RWPE2 (cell line): Measurements from ENCODE around the gene C20orf96.
A peak's percentile ranks its signal among the peaks of the same experiment; 100 is the strongest.

Experiments used
- ATAC-seq: fragments of 200-7000 bp; cut with Tn5 transposase; 3 replicates; pipeline ENCODE4 v1.9.1; 2021; ENCODE audit warnings: low read depth
- DNase-seq: peaks from one replicate; pipeline ENCODE4 v3.0.0-alpha.2; 2020; ENCODE audit warnings: low spot score
- H3K27ac ChIP-seq: fragments of 450-650 bp; 2 replicates; pipeline ENCODE4 v1.5.1; 2017; ENCODE audit warnings: mild to moderate bottlenecking; ENCODE audit not compliant: poor library complexity, severe bottlenecking
- H3K27me3 ChIP-seq: fragments of 250-450 bp; sonication (Bioruptor Pico); 2 replicates; pipeline ENCODE4 v1.5.1; 2021; ENCODE audit warnings: mild to moderate bottlenecking, moderate library complexity; ENCODE audit not compliant: insufficient read depth, poor library complexity, severe bottlenecking
- H3K36me3 ChIP-seq: fragments of 250-450 bp; sonication (Bioruptor Pico); 2 replicates; pipeline ENCODE4 v1.5.1; 2020; ENCODE audit warnings: low read depth, mild to moderate bottlenecking, moderate library complexity
- H3K4me1 ChIP-seq: fragments of 250-450 bp; sonication (Bioruptor Pico); 2 replicates; pipeline ENCODE4 v1.5.1; 2021; ENCODE audit warnings: mild to moderate bottlenecking, moderate library complexity; ENCODE audit not compliant: insufficient read depth, poor library complexity, severe bottlenecking
- H3K4me3 ChIP-seq: fragments of 250-450 bp; sonication (Bioruptor Pico); 2 replicates; pipeline ENCODE4 v1.5.1; 2021; ENCODE audit warnings: mild to moderate bottlenecking, moderate library complexity; ENCODE audit not compliant: severe bottlenecking
- H3K9me3 ChIP-seq: fragments of 250-450 bp; sonication (Bioruptor Pico); 2 replicates; pipeline ENCODE4 v1.5.1; 2021; ENCODE audit warnings: mild to moderate bottlenecking, moderate library complexity; ENCODE audit not compliant: severe bottlenecking
- TF ChIP-seq, protein P1 (sequence below): fragments of 450-650 bp; IDR thresholded peaks from one replicate; pipeline ENCODE4 v1.5.1; 2017; ENCODE audit warnings: mild to moderate bottlenecking, moderate library complexity; ENCODE audit not compliant: poor library complexity, severe bottlenecking

Gene C20orf96

DNA sequence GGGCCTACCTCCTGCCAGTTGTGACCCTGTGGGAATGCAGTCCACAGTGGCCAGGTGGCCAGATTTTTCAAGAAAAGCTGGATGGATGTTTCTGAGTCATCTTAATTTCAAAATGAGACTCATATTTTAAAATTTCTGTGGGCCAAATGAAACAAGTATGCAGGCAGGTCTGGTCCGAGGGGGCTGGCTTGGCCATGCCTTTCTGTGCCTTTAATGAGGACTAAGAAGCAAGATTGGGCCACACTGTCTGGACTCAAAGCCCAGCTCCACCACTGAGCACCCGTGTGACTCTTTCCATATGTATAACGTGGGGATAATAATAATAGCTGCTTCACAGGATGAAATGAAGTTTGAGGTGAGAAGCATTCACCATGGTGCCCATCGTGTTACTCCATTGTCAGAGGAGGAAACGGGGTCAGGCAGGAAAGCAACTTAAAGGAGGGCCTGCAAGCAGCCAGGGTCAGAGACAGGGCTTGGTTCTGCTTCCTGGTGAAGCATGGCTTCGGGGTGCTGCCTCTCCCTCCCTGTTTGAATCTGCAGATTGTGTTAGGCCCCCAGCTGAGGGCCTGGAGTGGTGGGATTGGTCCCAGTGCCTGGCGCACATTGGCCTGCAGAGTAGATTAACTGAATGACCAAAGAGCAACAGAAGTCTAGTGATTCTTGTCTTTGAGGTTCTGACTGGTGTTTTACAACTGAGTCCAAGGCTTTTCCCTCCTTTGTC is 38.6 kb upstream of the C20orf96 start:
- ATAC-seq = no peak
- Histone ChIP-seq H3K27me3 (no peaks in the 10 kb centered on the region), H3K27ac (peak overlapping the region; percentile 87), H3K36me3 (peaks cover 5% of the 10 kb centered on the region; the same call in 1 of the 2 replicates), H3K9me3 (no peaks in the 10 kb centered on the region), H3K4me1 (no peaks in the 10 kb centered on the region), H3K4me3 (no peak overlapping the region)
- no peak for DNase-seq
- TF ChIP-seq, protein P1, sequence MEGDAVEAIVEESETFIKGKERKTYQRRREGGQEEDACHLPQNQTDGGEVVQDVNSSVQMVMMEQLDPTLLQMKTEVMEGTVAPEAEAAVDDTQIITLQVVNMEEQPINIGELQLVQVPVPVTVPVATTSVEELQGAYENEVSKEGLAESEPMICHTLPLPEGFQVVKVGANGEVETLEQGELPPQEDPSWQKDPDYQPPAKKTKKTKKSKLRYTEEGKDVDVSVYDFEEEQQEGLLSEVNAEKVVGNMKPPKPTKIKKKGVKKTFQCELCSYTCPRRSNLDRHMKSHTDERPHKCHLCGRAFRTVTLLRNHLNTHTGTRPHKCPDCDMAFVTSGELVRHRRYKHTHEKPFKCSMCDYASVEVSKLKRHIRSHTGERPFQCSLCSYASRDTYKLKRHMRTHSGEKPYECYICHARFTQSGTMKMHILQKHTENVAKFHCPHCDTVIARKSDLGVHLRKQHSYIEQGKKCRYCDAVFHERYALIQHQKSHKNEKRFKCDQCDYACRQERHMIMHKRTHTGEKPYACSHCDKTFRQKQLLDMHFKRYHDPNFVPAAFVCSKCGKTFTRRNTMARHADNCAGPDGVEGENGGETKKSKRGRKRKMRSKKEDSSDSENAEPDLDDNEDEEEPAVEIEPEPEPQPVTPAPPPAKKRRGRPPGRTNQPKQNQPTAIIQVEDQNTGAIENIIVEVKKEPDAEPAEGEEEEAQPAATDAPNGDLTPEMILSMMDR = no peak

DNA sequence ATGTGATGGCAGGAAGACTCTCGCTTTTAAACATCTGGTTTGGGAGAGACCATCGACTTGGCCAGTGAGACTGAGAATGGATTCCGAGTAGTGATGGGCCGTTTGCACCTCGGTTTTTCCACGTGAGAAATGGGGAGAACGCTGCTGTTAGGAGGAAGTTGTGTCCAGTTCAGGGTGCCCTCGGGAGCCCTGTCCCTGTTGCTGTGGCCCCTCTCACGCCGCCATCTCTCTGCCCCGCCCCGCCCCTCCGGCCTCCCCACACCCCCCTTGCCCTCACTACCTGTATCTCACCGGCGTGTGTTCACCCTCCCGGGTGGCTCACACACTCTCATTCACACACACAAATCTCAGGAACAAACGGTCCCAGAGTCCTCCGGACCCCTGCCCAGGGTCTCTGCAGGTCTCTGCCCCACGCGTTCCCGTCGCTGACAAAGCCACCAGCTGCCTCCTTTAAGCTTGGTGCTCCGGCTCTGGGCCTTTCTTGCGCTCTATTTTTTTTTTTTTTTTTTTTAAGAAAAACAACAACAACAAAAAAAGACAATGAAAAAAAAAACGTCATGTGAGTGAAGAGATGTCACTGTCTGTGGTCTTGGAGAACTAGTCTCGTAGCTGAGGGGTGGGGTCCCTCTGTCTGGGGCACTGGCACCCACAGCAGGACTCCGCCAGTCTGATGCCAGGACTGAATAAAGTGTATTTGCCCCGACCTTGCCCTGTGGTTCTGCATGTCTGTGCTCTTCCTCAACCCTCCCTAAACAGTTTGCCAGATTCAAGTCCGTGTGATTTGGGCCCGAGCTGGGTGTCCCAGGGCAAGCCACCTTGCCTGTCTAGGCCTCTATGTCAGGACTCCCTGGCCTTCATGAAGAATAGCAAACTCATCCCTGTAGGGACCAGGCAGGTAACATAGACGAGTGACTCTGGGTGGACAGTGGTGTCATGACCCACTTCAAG is 37.8 kb upstream of the C20orf96 start:
- Histone ChIP-seq H3K9me3 (no peaks in the 10 kb centered on the region), H3K4me3 (peak overlapping the region; percentile 85), H3K27ac (peak overlapping the region; percentile 87), H3K27me3 (no peaks in the 10 kb centered on the region), H3K36me3 (peaks cover 5% of the 10 kb centered on the region; the same call in 1 of the 2 replicates), H3K4me1 (peaks cover 4% of the 10 kb centered on the region)
- TF ChIP-seq, protein P1 = no peak
- no peak for DNase-seq
- no peak for ATAC-seq

DNA sequence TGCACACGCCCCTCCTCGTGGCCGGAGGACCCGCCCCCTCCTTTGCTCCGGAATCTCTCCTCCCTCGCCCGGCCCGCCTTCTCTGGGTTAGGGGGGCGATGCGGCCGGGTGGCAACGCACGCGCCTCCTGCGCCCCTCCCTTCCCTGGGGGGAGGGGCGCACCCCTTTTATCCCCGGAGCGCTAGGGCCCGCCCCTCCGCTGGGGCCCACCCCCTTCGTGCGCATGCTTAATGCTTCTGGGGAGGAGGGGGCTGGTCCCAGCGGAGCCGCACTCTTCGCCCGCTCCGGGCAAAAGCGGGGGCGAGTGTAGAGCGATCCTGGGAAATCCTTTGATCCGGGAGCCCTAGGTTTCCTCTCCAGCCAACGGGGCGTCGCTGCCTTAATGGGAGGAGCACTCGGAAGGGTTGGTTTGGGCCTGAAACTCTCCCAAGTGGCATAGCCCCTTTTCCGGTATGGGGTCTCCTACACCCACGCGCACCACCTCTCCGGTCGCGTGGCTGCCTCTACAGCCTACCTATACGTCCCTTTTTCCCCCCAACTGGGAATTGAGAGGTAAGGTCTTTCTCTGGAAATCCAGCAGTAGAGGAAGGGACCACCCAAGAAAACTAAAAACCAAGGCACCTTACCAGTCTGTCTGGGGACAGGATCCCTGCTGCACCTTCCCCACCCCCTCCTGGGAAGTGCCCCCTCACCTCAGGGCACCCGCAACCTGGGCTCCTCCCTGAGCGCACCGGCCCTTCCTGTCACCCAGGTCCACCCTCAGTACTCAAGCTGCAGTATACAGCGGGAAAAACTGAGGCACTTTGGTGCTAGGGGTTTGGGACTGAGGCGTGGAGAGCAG is 36.9 kb upstream of the C20orf96 start:
- H3K27ac ChIP-seq = peak overlapping the region; percentile 87
- peak overlapping the region; percentile 85 for H3K4me3 ChIP-seq
- TF ChIP-seq, protein P1 = no peak
- H3K4me1 ChIP-seq = peaks cover 4% of the 10 kb centered on the region
- ATAC-seq = peak; percentile 32
- H3K36me3 ChIP-seq = peaks cover 5% of the 10 kb centered on the region; the same call in 1 of the 2 replicates
- DNase-seq = peak; percentile 96
- no peaks in the 10 kb centered on the region for H3K27me3 ChIP-seq
- H3K9me3 ChIP-seq = no peaks in the 10 kb centered on the region

DNA sequence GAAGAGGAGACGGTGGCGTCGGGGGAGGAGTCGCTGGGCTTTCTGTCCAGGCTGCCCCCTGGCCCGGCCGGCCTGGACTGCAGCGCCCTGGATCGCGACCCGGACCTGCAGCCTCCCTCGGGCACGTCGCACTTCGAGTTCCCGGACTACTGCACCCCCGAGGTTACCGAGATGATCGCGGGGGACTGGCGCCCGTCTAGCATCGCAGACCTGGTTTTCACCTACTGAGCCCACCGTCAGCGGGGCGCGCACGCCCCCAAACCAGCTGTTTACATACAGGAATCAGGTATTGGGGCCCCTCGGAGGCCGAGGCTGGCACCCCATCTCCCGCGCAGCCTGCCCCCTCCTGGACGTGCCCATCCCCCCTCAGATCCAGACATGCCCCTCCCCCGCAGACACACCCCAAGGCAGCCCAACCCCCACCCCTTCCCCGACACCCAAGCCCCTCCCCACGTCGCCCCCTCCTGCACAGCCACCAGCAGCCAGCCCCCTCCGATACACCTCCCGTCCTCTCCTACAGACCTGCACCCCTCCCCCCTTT is 36.2 kb upstream of the C20orf96 start:
- Histone ChIP-seq H3K36me3 (peaks cover 5% of the 10 kb centered on the region; the same call in 1 of the 2 replicates), H3K4me1 (peaks cover 4% of the 10 kb centered on the region), H3K27me3 (no peaks in the 10 kb centered on the region), H3K4me3 (peak overlapping the region; percentile 85), H3K27ac (peak overlapping the region; percentile 87), H3K9me3 (no peaks in the 10 kb centered on the region)
- DNase-seq (no peak), ATAC-seq (no peak)
- TF ChIP-seq, protein P1 = no peak
